NCI-H1105 treated with DMSO at 0.1 percent for 48 hours (cell line): ENCODE measurements around the gene ANKRD30A.
"Not testable (repeated sequence)": the region's sequence is repeated elsewhere in the genome, so short reads cannot be mapped to it uniquely, and the experiment has no call there.

ENCODE experiments used
- DNase-seq: peaks from one replicate; lab custom pipeline; 2025; lab: John Stamatoyannopoulos, UW

ANKRD30A gene

GRCh38 chr10:37255837-37256236, 130.4 kb downstream of the ANKRD30A start:
- not testable (repeated sequence) for DNase-seq

GRCh38 chr10:37263304-37263703, 137.9 kb downstream of the ANKRD30A start:
- DNase-seq, result no peak

DNA sequence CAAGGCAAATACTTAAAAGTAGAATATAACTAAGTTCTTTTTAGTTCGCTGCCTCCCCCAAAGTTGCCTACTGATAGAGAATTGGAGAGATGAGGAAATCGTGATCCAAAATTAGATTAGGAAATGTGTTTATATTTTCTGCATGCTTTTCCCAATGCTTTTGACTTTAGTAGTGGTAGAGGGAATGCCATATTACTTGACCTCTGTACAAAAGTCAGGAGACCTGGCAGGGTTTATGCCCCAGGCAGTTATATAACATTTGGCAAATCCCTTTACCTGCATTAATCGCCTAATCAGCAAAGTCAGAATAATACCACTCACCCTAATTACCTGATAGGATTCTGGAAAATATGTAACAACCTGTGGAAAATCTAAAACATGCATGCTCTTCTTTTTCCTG, 142.9 kb downstream of the ANKRD30A start:
- DNase-seq, result no peak

DNA sequence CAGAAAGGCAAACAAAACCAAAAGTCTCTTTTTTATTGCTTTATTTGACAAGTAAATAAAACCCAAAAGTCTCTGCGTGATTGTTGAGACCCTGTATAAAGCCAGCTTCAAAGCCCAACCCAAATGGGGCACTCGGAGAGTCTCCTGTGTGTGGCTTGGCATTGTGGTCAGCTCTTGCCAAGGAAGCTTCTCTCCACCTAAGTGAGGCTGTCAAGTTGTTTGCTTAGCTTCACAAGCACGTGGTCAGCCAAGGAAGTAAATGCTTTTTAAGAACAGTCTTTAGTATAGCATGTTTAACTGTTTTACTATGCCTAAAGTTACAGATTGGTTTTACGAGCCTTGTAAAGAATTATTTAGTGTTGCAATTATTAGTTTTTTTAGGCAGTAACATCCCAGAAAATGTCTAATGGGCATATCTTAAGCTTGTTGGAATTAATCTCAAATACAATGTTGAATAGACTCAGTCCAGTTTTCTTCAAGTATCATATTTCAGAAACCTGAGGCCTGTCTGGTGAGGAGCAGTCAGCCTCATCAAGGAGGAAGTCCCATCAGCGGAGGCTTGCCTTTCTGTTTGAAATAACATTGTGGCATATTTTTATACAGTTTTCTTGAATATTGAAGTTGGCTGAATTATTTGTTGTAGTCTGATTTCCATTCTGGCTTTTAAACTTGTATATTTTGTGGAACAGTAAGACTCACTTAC, 144.3 kb downstream of the ANKRD30A start:
- DNase-seq, result no peak

DNA sequence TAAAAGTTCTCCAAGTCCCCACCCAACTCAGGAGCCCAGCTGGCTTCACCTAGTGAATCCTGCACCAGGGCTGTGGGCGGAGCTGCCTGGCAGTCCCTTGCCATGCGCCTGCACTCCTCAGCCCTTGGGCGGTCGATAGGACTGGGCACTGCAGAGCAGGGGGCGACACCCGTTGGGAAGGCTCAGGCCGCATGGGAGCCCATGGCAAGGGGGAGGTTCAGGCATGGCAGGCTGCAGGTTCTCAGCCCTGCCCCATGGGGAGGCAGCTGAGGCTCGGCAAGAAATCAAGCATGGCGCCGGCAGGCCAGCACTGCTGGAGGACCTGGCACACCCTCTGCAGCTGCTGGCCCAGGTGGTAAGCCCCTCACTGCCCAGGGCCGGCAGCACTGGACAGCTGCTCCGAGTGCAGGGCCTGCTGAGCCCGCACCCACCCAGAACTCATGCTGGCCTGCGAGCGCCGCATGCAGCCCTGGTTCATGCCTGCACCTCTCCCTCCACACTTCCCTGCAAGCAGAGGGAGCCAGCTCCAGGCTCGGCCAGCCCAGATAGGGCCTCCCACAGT, 149.9 kb downstream of the ANKRD30A start:
- no peak for DNase-seq

GRCh38 chr10:37285063-37285462, 159.7 kb downstream of the ANKRD30A start:
- no peak for DNase-seq

DNA sequence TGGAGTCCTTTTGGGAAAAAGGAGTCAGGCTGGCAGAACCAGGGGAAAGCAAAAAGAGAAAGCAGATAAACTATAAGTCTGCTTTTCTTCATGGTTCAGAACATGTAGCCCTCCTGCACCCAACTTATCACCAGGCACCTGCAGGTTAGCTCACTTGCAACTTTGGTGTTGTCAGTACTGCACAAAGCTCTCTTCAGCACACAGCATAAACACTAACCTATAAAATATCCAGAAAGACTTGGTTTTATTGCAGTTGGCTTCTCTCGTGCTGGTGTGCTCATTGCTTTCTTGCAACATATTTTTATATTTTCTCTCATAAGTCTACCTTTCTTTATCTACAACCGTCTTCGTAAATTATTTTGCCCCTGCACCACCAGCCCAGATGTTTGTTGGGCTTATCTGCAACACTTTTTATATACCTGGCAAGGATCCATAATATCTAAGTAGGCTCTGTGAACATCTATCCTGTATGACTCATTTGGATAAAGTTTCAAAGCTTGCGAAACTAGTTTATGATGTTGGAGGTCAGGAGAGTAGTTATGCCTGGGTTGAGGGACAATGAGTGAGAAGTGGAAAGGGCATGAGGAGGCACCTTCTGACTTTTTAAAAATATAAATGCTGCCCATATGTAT, 164.6 kb downstream of the ANKRD30A start:
- DNase-seq, result no peak

- no peak for DNase-seq
Observed at GRCh38 chr10:37301271-37301670, 175.9 kb downstream of the ANKRD30A start.

- DNase-seq, result no peak
Observed at GRCh38 chr10:37304036-37304435, 178.6 kb downstream of the ANKRD30A start.

DNA sequence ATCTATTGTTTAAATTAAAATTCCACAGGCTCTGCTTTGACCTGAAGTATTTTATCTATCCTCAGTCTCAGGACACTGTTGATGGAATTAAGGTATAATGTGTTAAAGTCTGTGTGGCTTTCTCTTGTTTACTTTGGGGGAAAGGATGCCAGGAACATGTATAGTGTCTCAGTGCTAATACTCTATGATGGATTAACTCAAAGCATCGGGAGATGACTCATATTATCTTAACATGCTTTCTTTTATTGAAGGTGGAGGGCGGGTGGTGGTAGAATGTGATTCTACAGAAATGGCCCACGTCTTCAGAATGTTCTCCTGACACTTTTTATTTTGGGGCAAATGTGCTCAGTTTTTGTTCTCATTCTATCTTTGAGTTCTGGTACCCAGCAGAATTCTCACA, 189.0 kb downstream of the ANKRD30A start:
- no peak for DNase-seq

DNA sequence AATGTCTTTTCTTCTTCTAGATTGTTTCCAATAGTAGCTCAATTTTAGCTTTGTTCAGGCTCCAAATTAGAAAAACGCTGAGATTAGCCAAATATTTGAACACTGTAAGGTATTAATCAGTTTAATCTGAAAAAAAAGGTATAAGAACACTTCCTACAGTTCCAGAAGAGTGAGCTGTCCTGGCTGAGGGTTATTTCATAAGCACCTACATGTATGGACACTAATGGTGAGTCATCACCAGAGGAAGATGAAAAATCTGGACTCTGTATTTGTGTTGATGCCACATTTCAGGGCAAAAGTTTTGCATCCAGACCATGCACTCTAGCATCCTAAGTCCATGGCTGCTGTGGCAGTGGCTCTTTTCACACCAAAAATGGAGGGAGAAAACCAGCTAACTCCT, 189.5 kb downstream of the ANKRD30A start:
- DNase-seq, result no peak

DNA sequence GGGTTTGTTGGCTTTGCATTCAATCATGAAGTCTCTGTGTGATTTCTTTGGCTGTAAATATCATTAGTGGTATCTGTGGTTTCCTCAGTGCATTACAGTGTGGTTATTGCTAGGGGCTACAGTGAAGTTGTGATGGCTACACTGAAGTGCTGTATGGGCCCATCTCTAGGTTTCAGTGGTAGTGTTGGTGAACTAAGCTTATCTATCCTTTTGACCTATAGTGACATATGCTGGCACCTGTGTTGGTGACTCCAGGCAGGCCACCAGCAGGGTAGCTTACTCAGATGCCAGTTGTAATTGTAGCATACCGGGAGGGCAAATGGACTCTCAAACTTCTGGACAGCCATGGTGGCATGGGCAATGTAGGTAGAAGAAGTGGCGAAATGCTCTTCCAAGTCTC, 219.0 kb downstream of the ANKRD30A start:
- no peak for DNase-seq

DNA sequence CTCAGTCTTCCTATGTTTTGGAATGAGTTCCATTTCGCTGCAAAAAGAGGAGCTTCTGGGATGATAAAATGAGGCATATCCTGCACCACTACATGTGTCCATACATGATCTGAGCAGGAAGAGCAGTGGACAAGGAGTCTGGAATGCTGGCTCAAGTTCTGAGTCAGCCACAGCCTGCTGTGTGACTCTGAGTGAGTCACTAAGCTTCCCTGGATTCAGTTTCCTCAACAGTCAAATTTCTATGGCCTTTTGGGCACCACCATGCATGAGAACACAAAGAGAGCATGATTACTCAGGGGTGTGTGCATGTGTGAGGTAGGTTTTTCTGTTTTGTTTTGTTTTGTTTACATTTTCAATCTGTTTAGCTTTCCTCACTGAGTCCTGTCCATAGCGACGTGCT, 254.6 kb downstream of the ANKRD30A start:
- no peak for DNase-seq

DNA sequence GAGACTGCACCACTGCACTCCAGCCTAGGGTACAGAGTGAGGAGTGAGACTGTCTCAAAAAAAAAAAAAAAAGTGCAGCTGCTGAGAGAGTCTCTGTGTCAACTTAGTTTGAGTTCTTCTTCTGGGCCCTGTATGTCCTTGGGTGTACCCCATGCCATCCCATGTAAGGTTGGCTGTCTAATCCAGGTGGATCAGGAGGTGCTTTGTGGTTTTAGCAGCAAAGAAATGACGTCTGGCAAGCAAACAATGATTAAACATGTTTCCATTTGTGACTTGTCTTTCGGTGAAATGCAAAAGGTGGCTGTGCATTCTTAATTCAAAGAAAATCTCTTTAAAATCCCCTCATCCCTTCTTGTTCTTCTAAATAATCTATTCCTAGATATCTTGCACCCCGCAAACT, 255.9 kb downstream of the ANKRD30A start:
- DNase-seq, result no peak

DNA sequence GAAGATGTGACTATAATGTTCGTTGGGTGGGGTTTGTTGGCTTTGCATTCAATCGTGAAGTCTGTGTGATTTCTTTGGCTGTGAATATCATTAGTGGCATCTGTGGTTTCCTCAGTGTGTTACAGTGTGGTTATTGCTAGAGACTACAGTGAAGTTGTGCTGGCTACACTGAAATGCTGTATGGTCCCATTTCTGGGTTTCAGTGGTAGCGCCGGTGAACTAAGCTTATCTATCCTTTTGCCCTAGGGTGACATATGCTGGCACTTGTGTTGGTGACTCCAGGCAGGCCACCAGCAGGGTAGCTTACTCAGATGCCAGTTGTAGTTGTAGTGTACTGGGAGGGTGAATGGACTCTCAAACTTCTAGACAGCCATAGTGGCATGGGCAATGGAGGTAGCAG, 259.5 kb downstream of the ANKRD30A start:
- no peak for DNase-seq

- DNase-seq, result no peak
Observed at GRCh38 chr10:37390926-37391325, 265.5 kb downstream of the ANKRD30A start.

DNA sequence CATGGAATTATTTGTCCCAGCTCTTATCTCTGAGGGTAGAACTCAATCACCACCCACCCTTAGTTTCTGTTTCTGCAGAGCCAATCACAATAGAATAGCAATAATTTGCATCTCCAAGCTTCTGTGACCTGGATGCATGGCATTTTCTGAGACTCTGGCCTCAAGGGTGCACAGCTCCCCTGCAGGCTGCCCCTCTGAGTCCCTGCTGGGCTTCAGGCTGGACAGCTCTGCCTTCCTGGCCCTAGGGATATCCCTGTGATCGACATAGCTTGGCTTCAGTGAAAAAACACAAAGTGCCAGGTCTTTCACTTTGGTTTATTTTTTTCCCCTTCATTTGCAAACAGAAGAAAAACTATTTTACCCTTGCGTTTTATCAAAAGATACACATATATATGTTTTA, 275.4 kb downstream of the ANKRD30A start:
- not testable (repeated sequence) for DNase-seq

DNA sequence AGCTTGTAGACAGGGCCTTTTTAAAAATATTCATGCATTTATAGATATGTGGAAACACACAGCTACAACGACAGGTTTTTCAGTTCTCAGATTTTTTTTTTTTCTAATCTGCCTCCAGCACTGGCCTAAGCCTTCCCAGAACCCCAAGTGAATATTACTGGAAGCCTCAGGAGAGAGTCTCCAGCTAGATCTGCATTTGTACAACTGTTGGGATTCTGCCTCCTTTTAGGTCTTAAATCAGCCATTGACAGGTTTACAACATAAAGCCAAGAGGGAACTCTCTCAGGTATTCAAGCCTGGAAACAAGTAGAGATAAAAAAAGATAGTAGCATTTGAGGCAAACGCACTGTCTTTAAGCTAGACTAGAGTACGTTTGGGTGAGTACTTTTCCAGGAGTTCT, 275.8 kb downstream of the ANKRD30A start:
- no peak for DNase-seq

DNA sequence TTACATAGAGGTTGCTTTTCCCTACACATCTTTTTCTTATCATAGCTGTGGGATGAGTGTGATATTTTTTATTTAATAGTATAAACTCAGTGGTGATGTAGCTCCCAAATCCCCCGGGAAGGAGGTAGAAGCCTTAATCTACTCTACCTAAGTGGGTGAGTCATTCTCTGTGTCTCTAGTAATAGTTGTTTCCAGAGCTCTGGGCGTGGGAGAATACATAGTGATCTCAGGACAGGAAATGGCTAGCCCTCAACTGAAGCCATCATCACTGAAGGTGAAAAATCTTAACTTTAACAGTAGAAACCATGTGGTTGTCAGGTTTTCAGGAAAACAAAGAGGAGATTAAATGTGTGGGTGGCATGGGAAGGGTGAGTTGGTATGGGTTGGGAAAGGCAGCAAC, 278.4 kb downstream of the ANKRD30A start:
- DNase-seq, result no peak
